ENCODE data around the gene LMAN2.

LMAN2 gene

GRCh38 chr5:177325868-177326381, 25.5 kb downstream of the LMAN2 start:
- no peak for DNase-seq (ENCODE audit: low spot score)

- no peak for DNase-seq (ENCODE audit: low spot score)
These were observed 30.6 kb downstream of the LMAN2 start for GRCh38 chr5:177320879-177321278.

- DNase-seq (ENCODE audit: low spot score), result no peak
These were observed 31.4 kb downstream of the LMAN2 start for GRCh38 chr5:177319913-177320588.

GRCh38 chr5:177317959-177318377, 33.5 kb downstream of the LMAN2 start:
- peak; percentile 82 for DNase-seq (ENCODE audit: low spot score)

GRCh38 chr5:177316005-177316404, 35.5 kb downstream of the LMAN2 start:
- DNase-seq (ENCODE audit: low spot score), result no peak

- DNase-seq (ENCODE audit: low spot score), result no peak
These were observed 36.1 kb downstream of the LMAN2 start for GRCh38 chr5:177315411-177315810.

GRCh38 chr5:177314376-177315342, 36.8 kb downstream of the LMAN2 start:
- DNase-seq (ENCODE audit: low spot score), result no peak

- DNase-seq (ENCODE audit: low spot score), result no peak
These were observed 37.8 kb downstream of the LMAN2 start for GRCh38 chr5:177313561-177314259.

- no peak for DNase-seq (ENCODE audit: low spot score)
These were observed 38.8 kb downstream of the LMAN2 start for GRCh38 chr5:177312649-177313181.

- DNase-seq (ENCODE audit: low spot score), result peak; percentile 99
These were observed 39.5 kb downstream of the LMAN2 start, which contains the start of gene MXD3 for GRCh38 chr5:177311723-177312648. MXD3 (minus strand) TSS chr5:177311898; CDS start chr5:177311830, 68 bp downstream.

GRCh38 chr5:177311392-177311722, 40.1 kb downstream of the LMAN2 start:
- peak; percentile 37 for DNase-seq (ENCODE audit: low spot score)

- DNase-seq (ENCODE audit: low spot score), result no peak
These were observed 40.6 kb downstream of the LMAN2 start for GRCh38 chr5:177310757-177311391.

GRCh38 chr5:177310332-177310731, 41.1 kb downstream of the LMAN2 start:
- no peak for DNase-seq (ENCODE audit: low spot score)

- DNase-seq (ENCODE audit: low spot score), result peak; percentile 80
These were observed 41.9 kb downstream of the LMAN2 start for GRCh38 chr5:177309351-177310191.

- no peak for DNase-seq (ENCODE audit: low spot score)
These were observed 42.7 kb downstream of the LMAN2 start for GRCh38 chr5:177308740-177309139.

GRCh38 chr5:177307544-177308363, 43.7 kb downstream of the LMAN2 start:
- no peak for DNase-seq (ENCODE audit: low spot score)

GRCh38 chr5:177306674-177307543, 44.6 kb downstream of the LMAN2 start:
- no peak for DNase-seq (ENCODE audit: low spot score)

Measured in GM03348 (cell line).